ENCODE data around the gene PPP2R2B.
"Not testable (repeated sequence)": the region's sequence is repeated elsewhere in the genome, so short reads cannot be mapped to it uniquely, and the experiment has no call there.

PPP2R2B gene

DNA sequence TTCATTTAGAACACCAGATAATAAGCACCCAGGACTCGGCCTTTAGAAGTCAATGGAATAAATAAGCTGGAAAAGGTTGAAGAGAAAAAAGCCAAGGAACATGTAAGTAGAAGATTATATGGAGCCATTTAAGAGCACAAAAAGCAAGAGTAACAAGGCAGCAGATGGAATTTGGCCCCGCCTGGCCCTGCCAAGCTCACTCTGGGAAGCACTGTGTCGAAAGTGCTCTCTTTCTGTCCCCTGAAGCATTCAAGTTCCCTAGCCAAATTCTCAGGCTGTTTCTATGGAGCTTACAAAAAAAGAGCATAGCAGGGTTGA lies 289.6 kb downstream of the PPP2R2B start:
- DNase-seq, result no peak

DNA sequence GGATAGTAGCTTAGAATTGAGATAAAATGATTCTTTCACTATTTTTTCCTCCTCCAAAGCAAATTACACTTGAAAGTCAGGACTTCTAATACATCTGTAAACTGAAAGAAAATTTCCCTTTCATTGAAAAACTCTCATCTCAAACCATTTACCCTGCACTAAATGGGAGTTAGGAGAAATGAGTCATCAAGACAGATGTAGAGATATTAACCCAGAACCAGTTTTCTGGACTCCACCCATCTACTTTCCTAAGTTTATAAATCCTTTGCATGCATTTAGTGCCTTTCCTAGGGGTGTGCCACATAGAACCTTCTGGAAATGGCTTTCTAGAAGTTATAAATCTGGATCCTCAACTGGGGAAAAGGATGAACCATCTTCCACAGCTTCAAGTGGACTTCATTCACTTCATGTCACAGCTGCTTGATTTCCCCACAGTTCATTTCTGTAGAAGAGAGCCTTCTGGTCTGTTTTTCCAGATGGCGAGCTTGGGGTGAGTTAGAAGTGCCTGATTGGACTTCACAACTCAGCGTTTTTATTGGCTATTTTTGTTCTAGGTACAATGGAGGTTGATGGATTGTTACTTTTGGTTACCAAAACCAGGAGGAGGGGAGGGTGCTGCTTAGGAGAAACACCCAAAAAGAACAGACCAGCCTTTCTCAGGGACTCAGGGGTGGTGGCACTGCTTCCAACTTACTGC lies 290.1 kb downstream of the PPP2R2B start:
- DNase-seq, result no peak

DNA sequence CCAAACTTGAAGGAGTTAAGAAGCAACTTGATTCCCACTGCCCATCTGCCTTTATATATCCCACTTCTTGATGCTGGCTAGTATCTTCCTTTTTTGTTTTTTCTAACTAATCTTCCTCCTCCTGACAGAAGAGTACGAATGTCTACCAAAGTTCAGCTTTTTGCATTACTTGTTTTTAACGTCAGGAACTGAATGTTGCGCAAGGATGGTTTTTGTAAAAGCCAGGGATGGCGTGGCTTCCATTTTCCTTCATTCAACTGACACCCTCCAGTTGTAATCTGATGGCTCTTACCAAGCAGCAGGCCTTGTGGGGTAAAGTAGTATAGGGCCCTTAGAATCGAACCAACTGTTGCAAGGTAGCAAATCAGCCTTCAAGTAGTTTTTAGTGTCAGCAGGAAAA lies 291.8 kb downstream of the PPP2R2B start:
- no peak for DNase-seq

DNA sequence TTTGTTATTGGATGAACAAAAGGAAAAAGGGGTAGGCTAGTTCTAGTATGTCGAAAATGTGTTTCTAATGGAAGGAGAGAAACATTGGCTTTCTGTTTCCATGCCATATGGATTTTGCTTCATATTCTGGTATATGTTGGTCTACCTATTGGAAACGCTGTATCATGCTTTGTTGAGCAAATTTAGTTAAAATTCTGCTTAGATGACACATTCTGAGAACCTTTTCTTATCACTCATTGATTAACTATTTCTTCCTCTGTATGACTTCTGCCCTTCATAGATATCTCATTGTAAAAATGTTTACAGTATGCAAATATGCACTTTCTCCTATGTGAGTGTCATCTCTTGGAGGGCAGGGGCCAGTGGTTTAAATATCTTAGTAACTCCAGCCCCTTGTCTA lies 293.8 kb downstream of the PPP2R2B start:
- no peak for DNase-seq

DNA sequence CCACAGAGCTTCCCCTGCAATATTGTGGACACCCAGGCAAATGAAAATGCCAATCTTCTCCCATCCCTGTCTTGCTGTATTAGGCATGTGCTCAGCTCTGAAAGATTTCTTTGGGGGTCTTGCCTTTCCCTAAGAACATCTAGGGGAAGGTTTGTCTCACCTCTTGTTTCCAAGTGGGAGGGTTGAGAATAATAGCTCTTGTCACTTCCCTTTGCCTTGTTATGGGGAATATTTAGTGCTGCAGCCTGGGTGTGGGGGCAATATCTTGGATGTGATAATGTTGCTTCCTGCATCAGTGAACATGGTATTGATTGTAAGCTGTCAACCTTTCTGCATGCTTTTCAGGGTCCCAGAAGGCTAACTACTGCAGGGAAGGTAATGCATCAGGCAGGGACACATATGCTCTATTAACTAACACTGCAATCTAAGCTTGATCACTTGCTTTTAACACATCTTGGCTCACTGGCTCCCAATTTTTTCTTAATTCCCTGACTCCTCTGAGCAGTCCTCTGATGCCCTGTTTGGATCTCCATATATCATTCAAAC lies 296.4 kb downstream of the PPP2R2B start:
- DNase-seq, result no peak

DNA sequence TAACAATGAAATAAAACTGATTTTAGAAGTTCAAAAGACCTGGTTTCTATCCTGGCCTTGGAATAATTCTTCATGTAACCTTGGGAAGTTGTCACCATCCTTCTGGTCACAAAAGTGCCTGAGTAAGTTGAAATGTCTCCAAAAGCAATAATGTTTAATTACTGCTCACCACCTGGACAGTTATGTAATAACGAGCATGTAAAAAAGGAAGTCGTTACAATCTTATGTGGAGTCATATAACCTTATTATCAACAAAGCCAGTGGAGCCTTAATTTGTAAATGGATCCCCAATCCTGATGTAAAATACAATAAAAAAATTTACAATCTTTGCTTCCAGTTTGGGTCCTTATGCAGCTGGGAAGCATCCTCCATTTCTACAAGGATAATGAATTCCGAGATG lies 298.3 kb downstream of the PPP2R2B start:
- no peak for DNase-seq

DNA sequence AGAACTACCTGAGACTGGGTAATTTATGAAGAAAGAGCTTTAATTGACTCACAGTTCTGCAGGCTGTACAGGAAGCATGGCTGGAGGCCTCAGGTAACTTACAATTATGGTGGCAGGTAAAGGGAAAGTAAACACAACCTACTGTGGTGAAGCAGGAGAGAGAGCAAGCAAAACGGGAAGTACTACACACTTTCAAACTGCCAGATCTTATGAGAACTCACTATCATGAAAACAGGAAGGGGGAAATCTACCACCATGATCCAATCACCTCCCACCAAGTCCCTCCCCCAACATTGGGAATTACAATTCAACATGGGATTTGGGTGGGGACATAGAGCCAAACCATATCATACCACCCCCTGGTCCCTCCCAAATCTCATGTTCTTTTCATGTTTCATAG lies 303.8 kb downstream of the PPP2R2B start:
- no peak for DNase-seq

DNA sequence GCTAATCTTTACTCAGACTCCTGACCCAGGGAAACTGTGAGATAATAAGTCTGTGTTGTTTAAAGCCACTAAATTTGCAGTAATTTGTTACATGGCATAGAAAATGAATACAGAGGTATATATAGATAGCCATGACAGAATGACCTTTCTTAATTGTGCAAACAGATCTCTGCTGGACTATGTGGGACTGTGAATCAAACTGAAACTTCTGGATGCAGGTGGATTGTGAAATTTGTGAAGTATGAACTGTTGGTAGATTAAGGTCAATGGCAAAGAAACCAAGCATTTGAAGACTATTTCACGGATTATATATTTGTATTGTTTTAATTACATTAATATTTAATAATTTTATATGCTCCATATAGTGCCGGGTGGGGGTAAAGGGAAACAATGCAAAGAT lies 310.4 kb downstream of the PPP2R2B start:
- no peak for DNase-seq

DNA sequence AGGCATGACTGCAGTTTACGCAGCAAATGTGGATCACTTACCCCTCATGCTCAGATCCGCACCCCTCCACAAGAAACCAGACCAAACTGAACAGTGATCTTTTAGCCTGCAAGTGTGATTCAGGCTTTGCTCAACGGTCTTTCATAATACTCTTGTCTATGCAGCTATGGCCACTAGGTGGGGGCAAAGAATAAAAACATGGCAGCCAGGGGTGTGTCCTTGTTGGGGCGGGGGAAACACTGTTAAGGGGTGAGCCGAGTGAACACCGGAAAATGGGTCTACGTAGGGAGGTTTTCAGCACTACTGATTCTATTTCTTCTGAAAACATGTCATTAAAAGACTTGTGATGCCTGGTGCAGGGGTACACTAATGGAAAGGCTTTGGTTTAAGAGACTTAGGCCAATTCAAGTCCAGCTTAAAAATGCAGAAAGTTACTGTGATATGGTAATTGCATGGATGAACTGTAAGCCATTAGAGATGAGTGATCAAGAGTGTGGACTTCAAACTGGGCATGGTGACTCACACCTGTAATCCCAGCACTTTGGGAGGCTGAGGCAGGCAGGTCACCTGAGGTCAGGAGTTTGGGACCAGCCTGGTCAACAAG lies 312.7 kb downstream of the PPP2R2B start:
- DNase-seq, result no peak

DNA sequence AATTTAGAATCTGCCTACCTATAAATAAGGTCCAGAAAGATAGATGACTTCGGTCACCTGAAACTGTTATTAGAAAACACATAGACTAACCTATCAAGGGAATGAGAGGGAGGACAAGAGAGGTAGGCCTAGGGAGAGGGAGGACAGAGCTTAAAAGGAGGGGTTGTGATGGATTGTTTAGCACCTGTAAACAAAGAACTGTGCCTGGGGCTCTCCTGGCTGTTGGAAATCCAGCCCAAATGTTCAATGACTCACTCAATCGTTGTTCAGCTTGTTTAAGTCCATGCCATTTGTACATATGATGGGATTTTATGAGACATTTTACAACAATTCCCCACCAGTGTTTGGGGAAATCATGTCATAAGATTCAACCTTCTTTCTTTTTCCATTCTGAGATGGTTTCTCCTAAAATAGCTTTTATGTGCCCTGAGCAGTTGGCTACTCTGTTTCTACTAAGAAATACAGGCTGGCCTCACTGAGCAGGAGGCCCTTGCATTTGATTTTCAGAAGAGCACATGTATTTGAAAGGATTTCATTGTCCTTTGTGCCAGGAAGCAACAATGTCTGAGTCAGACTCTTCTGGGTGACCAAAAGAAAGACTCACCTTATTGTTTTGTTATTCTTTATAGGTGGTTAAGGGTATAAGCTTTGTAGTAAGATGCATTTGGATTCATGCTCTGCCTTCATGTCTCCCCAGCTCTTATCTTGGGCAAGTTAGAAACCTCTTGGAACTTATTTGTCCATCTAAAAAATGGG lies 314.4 kb downstream of the PPP2R2B start:
- no peak for DNase-seq

DNA sequence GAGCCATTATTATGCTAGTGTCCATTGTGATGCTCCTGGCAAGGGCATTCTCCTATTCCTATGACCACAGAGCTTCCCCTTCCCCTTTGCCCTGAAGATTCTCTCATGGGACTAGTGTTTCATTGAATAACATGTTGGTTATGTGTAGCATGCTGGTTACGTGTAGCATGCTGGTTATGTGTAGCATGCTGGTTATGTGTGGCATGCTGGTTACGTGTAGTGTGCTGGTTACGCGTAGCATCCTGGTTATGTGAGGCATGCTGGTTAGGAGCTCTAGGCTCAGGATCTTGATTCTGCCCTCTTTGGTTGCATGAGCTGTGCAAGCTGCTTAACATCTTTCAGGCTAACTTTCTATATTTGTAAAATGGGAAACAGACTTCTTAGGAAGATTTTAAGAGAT lies 316.1 kb downstream of the PPP2R2B start:
- no peak for DNase-seq

DNA sequence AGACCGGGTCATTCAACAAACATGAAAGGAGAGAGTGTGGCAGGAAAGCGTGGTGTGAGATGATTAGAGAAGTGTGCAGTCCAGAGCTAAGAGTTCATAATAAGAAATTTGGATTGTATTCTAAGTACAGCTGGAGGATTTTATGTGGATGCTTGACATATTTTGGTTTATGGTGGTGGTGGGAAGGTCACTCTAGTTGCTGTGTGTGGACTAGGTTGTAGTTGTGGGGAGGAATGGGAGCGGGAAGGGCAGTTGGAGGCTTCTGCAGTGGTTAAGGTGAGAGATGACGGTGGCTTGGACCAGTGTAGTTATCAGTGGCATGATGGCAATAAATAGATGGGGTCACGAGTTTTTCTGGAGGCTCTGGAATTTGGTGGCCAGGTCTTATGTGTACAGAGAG lies 316.8 kb downstream of the PPP2R2B start:
- DNase-seq, result no peak

DNA sequence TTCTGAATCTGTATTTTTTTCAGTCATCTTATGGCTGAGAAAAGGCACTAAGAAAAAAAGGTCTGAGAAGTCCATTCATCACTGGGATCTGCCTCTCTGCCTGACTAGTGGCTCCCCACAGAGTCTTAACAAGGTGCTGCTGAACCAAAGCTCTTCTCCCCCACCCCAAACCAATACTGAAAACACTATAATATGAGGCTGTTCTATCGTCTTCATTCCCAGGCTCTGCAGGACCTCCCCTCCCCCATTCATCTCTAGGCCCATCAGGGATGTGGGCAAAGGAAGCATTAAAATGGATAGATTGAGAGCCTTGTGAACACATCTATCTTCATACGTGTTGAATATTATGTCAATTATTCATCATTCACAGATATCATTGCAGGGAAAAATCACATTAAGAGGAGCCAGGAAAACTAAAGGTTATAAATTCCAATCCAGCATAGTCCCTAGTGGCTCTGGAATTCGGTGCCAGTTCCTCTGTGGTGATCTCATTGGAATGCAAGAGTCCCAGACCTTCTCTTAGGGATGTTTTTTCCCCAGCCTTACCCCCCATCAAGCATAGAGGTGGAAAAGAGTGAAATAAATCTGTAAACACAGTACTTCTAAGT lies 318.2 kb downstream of the PPP2R2B start:
- DNase-seq, result no peak

DNA sequence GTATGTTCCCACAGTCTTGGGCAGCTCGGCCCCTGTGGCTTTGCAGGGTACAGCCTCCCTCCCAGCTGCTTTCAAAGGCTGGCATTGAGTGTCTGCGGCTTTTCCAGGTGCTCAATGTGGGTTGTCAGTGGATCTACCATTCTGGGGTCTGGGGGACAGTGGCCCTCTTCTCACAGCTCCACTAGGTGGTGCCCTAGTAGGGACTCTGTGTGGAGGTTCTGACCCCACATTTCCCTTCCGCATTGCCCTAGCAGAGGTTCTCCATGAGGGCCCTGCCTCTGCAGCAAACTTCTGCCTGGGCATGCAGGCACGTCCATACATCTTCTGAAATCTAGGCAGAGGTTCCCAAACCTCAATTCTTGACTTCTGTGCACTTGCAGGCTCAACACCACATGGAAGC lies 321.7 kb downstream of the PPP2R2B start:
- not testable (repeated sequence) for DNase-seq

DNA sequence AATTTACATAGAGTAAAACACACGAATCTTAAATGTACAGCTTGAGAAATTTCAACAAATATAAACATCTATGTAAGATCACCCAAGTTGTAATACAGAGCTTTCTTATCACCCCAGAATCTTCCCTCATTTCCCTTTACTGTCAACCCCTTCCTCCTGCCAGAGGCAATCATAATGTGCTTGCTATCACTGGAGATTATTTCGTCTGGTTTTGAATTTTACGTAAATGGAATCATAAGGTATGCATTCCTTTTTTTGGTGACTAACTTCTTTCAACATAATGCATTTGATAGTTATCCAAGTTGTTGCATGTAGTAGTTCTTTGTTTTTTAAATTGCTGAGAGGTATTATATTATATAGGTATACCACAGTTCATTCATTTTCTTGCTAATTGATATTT lies 325.1 kb downstream of the PPP2R2B start:
- no peak for DNase-seq

DNA sequence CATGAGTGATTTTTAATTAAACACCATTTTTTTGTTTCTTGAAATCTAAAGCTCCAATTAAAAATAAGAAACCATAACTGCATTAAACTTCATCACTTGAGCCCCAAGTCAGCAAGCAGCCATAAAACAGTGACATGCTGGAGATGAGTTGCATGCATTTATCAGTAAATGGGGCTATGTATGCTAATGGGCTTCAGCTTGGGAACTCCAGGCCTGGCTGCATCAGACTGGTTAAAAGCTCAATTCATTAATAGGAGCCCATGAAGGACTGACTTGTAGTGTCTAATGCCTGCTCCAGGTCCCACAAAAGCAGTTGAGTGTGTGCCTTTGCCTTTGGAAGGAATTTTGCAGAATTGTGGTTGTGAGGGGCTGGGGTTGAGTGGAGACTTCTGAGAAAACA lies 328.9 kb downstream of the PPP2R2B start:
- DNase-seq, result no peak

DNA sequence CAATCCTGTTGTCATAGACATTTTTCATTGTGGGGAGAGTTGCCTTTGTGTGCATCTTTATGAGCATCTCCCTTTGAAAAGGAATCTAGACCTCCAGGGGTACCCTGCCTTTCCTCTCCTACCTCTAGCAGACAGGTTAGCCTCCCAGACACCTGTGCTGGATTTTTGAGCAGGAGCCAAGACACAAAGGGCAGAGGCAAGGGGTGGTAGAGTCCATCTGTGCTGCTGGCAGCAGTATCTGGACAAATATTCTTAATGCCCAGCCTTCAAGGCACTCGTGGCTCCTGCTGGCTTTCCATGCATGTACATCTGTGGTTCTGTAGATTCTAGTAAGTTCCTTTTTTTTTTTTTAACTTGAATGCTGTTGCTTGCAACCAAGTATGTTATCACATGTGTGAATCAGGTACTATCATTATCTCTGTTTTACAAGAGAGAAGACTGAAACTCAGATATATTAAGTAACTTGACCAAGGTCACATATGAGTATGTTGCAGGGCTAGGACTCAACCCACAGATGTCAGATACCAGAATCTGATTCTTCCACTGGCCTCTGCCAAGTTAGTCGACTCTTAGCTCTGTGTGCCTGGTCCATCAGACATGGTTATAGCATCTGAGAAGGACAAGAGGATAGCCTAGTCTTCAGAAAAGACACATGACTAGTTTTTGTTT lies 329.6 kb downstream of the PPP2R2B start:
- DNase-seq, result no peak

DNA sequence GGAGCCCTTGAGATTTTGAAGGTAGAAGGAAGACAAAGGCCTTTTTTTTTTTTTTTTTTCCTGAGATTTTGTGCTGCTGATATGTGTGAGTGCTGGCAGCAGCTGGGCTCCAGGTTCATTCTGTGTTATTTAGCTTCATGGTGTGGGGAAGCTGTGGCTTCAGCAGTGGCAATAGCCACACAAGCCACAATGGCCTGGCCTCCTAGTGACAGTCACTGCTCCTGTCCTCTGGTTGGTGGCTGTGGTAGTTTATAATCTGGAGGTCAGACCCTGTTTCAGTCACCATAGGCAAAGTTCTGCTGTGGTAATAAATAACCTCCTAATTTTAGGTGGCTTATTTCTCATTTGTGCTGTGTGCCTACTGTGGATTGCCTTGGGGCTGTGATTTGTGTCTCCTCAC lies 334.3 kb downstream of the PPP2R2B start:
- DNase-seq, result no peak

DNA sequence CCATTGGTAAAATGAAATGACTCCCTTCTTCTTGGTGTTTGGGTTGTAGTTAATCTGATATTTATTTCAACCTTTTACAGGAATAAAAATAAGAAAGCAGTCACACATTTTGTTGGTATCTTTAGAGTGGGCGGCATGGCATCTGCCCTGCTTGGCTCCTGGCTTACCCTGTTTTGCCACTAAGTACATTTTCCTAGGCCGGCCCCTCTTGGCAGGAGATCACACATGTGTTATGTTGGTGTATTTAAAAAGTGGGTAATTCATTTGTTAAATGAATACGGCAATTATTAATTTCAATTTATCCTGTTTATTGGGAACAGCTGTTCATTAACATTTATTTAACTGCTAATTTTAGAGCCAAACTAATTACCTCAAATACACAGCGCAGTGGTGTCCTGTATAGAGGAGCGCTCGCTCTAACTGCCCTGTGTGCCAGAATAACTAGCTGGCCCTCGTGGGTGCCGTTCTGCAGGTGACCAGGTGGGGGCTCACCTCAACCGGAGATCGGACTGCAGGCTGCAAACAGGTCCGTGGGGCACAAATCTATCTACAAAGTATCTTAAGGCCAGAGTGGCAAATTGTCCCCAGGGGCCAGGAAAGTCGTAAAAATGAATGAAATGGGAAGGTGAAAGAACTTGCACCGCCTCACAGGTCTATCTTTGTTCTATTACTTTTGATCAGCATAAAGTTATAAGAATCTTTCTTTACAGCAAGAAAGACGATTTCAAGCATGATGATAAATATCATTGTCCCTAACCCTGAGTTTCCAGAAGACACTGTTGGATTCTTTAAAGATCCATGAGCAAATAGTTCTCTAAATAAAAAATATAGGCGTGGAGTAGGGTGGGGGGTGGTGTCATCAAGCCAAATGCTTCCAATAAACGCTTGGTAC lies 336.4 kb downstream of the PPP2R2B start:
- DNase-seq, result no peak

DNA sequence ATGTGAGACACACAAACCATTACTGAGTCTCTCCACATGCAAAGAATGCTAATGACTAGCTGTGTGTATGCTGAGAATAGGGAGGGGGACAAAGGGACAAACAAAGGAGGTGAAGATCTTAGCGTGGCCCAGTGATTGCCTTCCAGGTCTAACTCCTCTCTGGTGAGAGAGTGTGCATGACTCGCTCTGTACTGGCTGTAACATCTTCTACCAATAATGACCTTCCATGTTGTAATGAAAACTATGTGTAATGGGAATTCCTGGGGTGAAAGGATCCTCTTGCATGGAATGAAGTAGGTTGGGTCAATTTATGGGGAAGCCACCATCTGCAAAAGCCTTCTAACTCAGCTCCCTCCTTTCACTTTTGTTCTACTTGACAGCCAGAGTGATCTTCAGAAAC lies 338.1 kb downstream of the PPP2R2B start:
- no peak for DNase-seq

DNA sequence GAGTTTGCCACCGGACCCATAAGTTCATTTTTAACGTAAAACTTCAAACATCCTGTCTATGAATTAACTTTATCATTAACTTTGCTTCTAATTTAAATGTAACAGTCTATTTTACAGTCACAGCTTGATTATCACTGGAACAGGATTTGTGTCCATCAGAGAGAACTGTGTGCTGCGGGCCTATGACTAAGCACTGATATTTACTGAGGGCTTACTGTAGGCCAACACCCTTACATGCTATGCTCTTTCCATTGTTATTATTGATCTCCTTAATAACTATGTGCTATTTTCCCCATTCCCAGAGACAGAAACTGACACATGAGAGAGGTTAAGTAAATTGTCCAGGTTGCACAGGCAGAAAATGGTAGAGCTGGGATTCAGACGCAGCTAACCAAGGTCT lies 338.6 kb downstream of the PPP2R2B start:
- no peak for DNase-seq

DNA sequence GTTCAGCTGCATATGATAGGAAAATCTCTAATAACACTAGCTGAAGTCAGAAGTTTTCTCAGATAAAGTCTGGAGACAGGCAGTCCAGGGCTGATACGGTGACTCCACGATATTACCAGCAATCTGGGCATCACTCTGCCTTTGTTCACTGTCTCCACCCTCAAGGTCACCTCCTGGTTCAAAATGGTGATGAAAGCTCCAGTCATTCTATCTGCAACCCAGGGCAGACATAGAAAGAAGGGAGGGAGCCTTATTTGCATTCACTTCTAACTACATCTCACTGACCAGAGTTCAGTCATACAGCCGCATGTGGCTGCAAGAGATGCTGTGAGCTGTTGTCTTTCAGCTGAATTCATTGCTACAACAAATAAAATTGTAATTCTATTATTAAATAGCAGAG lies 340.1 kb downstream of the PPP2R2B start:
- DNase-seq, result no peak
